Type B pancreatic cell (in vitro differentiated cells): Measurements from ENCODE around the gene DST. TPM values are rescaled to one million over a fixed set of nuclear protein-coding genes. Genes with fewer than 3 reads are reported as not detected.
A peak's percentile ranks its signal among the peaks of the same experiment; 100 is the strongest.

Experiments used
- DNase-seq: peaks from one replicate; pipeline ENCODE4 v3.0.0; 2021; ENCODE audit warnings: mixed read lengths; ENCODE audit not compliant: unreplicated experiment; ENCODE audit errors: extremely low spot score
- H3K27ac Mint-ChIP-seq: 2 replicates; pipeline ENCODE4 v1.8.0; 2021; ENCODE audit warnings: mild to moderate bottlenecking, mixed read lengths
- H3K27me3 Mint-ChIP-seq: 2 replicates; pipeline ENCODE4 v1.8.0; 2021; ENCODE audit warnings: mixed read lengths
- H3K36me3 Mint-ChIP-seq: 2 replicates; pipeline ENCODE4 v1.8.0; 2021; ENCODE audit warnings: mixed read lengths
- H3K4me1 Mint-ChIP-seq: one replicate; pipeline ENCODE4 v1.8.0; 2021; ENCODE audit warnings: mixed read lengths; ENCODE audit not compliant: unreplicated experiment
- H3K4me3 Mint-ChIP-seq: 2 replicates; pipeline ENCODE4 v1.8.0; 2021; ENCODE audit warnings: mild to moderate bottlenecking, mixed read lengths
- H3K9me3 Mint-ChIP-seq: 2 replicates; pipeline ENCODE4 v1.8.0; 2021; ENCODE audit warnings: mixed read lengths
- total RNA-seq: library from RNA; stranded (reverse); gene quantifications from 2 replicates; pipeline ENCODE4 v1.2.1, GENCODE V29; 2021; ENCODE audit warnings: low replicate concordance
- TF ChIP-seq, protein P1 (sequence below): fragments of 200-600 bp; sonication (generic); conservative IDR thresholded peaks from 2 replicates; pipeline ENCODE4 v1.5.0; 2021; ENCODE audit warnings: antibody characterized with exemption, mild to moderate bottlenecking

Gene DST
- total RNA-seq, 1 donor from 2014 or later = 116 TPM

DNA sequence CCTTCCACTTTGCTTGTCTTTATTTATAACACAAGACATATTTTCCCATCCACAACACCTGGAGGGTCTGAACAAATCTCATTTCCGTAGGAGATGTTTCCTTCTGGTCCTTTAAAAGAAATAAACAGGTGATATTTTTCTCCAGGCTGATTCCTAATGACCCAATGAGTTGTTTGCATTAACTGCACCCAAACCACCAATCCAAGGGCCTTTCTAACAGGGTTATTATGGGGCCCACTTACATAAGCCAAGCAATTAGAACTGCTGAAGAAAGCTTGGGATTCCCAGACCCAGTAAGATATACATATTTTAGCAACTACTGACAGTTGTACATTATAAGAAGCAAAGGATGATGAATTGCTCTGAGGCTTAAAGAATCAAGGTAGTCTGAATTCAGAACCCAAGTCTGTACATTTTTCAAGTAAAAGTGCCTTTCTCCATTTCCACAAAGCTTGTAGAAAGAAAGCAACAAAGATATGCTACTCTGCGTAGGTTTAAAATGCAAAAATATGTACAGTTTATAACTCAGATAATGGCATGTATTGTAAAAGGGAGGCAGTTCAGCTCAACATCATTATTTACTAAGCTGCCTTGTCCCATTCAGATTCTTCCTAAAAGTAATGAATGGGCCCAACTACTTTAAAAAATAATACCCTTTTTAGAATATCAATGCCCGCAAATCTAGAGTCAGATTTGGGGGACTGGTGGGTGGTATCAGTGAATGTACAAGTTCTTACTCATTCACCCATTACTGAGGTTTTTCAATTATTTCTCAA is 120.0 kb downstream of the DST start:
- H3K36me3 Mint-ChIP-seq = peaks cover 34% of the 10 kb centered on the region
- H3K4me1 Mint-ChIP-seq = peaks cover 13% of the 10 kb centered on the region
- DNase-seq = no peak
- no peaks in the 10 kb centered on the region for H3K9me3 Mint-ChIP-seq
- TF ChIP-seq, protein P1, sequence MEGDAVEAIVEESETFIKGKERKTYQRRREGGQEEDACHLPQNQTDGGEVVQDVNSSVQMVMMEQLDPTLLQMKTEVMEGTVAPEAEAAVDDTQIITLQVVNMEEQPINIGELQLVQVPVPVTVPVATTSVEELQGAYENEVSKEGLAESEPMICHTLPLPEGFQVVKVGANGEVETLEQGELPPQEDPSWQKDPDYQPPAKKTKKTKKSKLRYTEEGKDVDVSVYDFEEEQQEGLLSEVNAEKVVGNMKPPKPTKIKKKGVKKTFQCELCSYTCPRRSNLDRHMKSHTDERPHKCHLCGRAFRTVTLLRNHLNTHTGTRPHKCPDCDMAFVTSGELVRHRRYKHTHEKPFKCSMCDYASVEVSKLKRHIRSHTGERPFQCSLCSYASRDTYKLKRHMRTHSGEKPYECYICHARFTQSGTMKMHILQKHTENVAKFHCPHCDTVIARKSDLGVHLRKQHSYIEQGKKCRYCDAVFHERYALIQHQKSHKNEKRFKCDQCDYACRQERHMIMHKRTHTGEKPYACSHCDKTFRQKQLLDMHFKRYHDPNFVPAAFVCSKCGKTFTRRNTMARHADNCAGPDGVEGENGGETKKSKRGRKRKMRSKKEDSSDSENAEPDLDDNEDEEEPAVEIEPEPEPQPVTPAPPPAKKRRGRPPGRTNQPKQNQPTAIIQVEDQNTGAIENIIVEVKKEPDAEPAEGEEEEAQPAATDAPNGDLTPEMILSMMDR = no peak
- no peaks in the 10 kb centered on the region for H3K27me3 Mint-ChIP-seq
- H3K4me3 Mint-ChIP-seq = no peak overlapping the region
- H3K27ac Mint-ChIP-seq = no peak overlapping the region

DNA sequence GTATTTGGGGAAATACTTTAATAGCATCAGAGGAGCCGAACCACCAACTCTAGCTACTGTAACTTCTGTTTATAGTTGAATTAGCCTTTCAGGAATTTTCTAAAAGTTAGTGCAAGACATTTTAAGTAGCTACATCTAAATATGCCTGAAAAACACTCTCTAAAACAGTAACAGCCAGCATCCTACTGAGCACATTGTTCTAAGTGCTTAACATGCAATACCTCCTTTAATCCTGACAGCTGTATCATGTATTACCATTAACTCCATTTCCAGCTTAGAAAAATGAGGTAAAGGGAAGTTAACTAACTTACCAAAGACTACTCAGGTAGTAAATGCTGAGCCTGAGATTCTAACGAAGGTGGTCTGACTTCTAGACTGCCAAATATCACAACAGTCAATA is 120.7 kb downstream of the DST start:
- Mint-ChIP-seq H3K9me3 (no peaks in the 10 kb centered on the region), H3K27ac (peak overlapping the region; percentile 50), H3K27me3 (no peaks in the 10 kb centered on the region), H3K36me3 (peaks cover 32% of the 10 kb centered on the region), H3K4me1 (peaks cover 13% of the 10 kb centered on the region), H3K4me3 (no peak overlapping the region)
- TF ChIP-seq, protein P1 = no peak
- DNase-seq = no peak

DNA sequence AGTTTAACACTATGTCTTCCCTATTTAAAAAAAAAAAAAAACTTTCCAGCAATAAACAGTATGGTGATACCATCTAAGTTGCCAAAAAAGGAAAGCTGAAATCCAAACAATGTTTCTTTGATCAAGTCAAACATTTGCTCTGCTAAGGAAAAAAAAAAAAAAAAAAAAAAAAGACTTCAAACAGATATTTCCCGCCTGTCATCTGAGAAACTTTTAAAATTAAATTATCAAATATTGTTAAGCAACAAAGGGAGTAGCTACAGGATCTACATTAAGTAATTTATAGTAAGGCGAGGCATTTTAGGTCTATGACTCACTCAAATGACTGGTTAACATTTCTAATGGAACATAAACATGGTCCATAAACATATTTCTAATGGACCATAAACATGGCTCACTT is 121.2 kb downstream of the DST start:
- no peaks in the 10 kb centered on the region for H3K9me3 Mint-ChIP-seq
- H3K36me3 Mint-ChIP-seq = peaks cover 30% of the 10 kb centered on the region
- H3K4me3 Mint-ChIP-seq = no peak overlapping the region
- no peak for DNase-seq
- TF ChIP-seq, protein P1 = no peak
- H3K27me3 Mint-ChIP-seq = no peaks in the 10 kb centered on the region
- H3K4me1 Mint-ChIP-seq = peaks cover 13% of the 10 kb centered on the region
- H3K27ac Mint-ChIP-seq = peak overlapping the region; percentile 50

DNA sequence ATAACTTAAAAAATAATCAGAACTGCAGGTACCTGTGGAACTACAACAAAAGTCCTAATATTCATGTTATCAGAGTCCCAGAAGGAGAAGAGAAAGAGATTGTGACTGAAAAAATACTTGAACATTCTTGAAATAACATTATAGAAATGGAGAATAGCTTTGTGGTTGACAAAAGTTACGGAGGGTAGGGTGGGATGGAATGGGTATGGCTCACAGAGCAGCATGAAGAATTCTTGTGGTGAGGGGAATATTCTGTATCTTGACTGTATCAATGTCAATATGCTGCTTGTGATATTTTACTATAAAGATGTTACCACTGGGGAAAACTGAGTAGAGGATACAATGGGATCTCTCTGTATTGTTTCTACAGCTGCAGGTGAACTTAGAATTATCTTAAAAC is 122.5 kb downstream of the DST start:
- H3K27ac Mint-ChIP-seq = no peak overlapping the region
- peaks cover 13% of the 10 kb centered on the region for H3K4me1 Mint-ChIP-seq
- H3K4me3 Mint-ChIP-seq = no peak overlapping the region
- TF ChIP-seq, protein P1 = no peak
- H3K9me3 Mint-ChIP-seq = no peaks in the 10 kb centered on the region
- H3K36me3 Mint-ChIP-seq = peaks cover 35% of the 10 kb centered on the region
- H3K27me3 Mint-ChIP-seq = no peaks in the 10 kb centered on the region
- DNase-seq = no peak

DNA sequence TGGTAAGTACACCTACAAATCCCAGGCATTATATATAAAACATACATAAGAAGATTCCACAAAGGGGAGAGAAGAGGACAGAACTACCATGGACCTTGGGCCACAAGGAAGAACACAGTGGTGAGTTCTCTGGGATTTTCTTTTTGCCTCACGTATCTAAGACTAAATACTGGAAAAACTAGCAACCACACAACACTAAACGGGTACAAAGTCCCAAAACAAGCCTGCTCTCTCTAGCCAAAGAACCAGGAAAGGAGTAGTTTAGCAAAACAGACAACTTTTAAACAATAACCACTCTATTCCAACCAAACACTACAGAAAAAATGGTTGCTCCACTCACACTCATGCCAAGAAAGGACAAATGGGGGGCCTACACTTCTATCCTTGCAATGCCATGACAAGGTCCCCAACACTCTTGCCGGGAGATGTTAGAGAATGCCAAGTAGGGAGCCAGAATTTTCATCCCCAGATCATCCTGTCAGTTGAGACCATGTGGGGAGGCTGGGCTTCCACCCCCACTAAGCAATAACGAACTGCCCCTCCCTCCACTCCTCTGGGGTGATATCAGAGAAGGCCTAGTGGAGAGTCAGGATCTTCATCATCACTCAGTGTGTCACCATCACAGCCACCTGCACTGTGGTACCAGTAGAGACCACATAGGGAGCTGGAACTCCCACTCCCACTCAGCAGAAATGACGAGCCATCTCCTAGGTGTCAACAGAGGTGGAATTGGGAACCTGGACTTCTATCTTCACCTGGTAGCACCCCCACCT is 123.5 kb downstream of the DST start:
- Mint-ChIP-seq H3K27me3 (no peaks in the 10 kb centered on the region), H3K36me3 (peaks cover 44% of the 10 kb centered on the region), H3K4me3 (no peak overlapping the region), H3K9me3 (no peaks in the 10 kb centered on the region), H3K4me1 (peaks cover 18% of the 10 kb centered on the region), H3K27ac (no peak overlapping the region)
- no peak for DNase-seq
- TF ChIP-seq, protein P1 = no peak
